ENCODE data around the gene TRMT10B. TPM values are rescaled to one million over a fixed set of nuclear protein-coding genes. Genes with fewer than 3 reads are reported as not detected.

Gene TRMT10B
- total RNA-seq, 1 experiment from 2014 or later: 5.7 TPM

DNA sequence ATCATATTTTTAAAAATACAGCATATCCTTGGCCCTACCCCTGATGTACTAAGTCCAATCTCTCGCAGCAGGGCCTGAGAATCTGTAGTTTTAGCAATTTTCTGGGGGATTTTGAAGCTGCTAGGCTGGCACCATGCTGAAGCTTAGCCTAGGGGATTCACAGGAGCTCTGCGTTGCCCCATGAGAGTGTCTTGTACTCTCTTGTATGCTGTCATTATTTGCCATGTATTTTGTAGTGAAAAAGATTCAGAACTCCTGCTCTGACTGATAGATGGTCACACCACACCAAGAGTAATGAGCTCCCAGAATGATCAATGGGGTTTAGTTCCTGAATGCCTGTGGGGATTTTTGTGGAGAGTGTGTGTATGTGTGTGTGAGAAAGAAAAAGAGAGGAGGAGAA, 20.7 kb upstream of the TRMT10B start:
- Histone ChIP-seq H3K4ac (ENCODE audit: low read depth, low read length) (no peak overlapping the region), H2BK12ac (ENCODE audit: insufficient read length, low read depth, low read length) (no peak overlapping the region), H4K5ac (ENCODE audit: insufficient read length, low read depth, low read length) (no peak overlapping the region), H4K8ac (replicated peaks; ENCODE audit: insufficient read length, low read depth, low read length) (no peak overlapping the region), H2AK5ac (ENCODE audit: insufficient read length, low read length) (no peak overlapping the region), H3K27ac (ENCODE audit: insufficient read length, low read depth, low read length) (no peak overlapping the region), H3K79me2 (ENCODE audit: insufficient read depth, low read length) (no peaks in the 10 kb centered on the region), H3K79me1 (ENCODE audit: insufficient read depth, low read depth, low read length, poor library complexity, severe bottlenecking) (no peaks in the 10 kb centered on the region), H3T11ph (ENCODE audit: low read length) (no peak overlapping the region), H3K56ac (ENCODE audit: insufficient read length, low read depth, low read length) (no peak overlapping the region), H2BK120ac (ENCODE audit: low read depth, low read length, poor library complexity, severe bottlenecking) (no peak overlapping the region), H3K9me3 (ENCODE audit: control insufficient read depth, low read depth, low read length) (no peaks in the 10 kb centered on the region), H3K18ac (ENCODE audit: insufficient read length, low read depth, low read length) (no peak overlapping the region), H2BK5ac (ENCODE audit: insufficient read length, low read length) (no peak overlapping the region), H3K9ac (ENCODE audit: extremely low read depth, insufficient read length, low read length) (no peak overlapping the region), H3K4me1 (ENCODE audit: insufficient read depth, low read length) (no peaks in the 10 kb centered on the region), H3K23ac (ENCODE audit: insufficient read length, low read depth, low read length) (no peak overlapping the region), H4K20me1 (ENCODE audit: control insufficient read depth, insufficient read depth, insufficient read length) (peaks cover 2% of the 10 kb centered on the region), H3K14ac (ENCODE audit: insufficient read depth, low read length) (no peak overlapping the region), H2BK20ac (ENCODE audit: low read depth, low read length, poor library complexity, severe bottlenecking) (no peak overlapping the region), H2AFZ (ENCODE audit: low read length) (no peak overlapping the region), H2BK15ac (ENCODE audit: low read depth, low read length) (no peak overlapping the region), H3K4me2 (ENCODE audit: insufficient read depth, insufficient read length, low read length) (no peak overlapping the region), H3K27me3 (ENCODE audit: insufficient read depth, low read length) (no peaks in the 10 kb centered on the region), H3K23me2 (ENCODE audit: insufficient read length, low read depth, low read length, poor library complexity, severe bottlenecking) (no peaks in the 10 kb centered on the region), H4K91ac (ENCODE audit: insufficient read length, low read depth, low read length) (no peak overlapping the region)
- WGBS (ENCODE audit: extremely low coverage, insufficient read length, low lambda C conversion rate): no CpG with 5 or more reads among the region's 2 CpGs
- H3K27ac Mint-ChIP-seq: no peak overlapping the region
- DNase-seq: no peak
- peaks cover 15% of the 10 kb centered on the region for H3K27me3 Mint-ChIP-seq (ENCODE audit: low read depth)
- TF ChIP-seq, protein P1, sequence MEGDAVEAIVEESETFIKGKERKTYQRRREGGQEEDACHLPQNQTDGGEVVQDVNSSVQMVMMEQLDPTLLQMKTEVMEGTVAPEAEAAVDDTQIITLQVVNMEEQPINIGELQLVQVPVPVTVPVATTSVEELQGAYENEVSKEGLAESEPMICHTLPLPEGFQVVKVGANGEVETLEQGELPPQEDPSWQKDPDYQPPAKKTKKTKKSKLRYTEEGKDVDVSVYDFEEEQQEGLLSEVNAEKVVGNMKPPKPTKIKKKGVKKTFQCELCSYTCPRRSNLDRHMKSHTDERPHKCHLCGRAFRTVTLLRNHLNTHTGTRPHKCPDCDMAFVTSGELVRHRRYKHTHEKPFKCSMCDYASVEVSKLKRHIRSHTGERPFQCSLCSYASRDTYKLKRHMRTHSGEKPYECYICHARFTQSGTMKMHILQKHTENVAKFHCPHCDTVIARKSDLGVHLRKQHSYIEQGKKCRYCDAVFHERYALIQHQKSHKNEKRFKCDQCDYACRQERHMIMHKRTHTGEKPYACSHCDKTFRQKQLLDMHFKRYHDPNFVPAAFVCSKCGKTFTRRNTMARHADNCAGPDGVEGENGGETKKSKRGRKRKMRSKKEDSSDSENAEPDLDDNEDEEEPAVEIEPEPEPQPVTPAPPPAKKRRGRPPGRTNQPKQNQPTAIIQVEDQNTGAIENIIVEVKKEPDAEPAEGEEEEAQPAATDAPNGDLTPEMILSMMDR (conservative IDR thresholded peaks at IDR 0.05): no peak
- no peaks in the 10 kb centered on the region for H3K36me3 Mint-ChIP-seq (ENCODE audit: insufficient read depth in 1 of 3, low read depth in 3 of 3)
- H3K4me3 Mint-ChIP-seq: no peak overlapping the region
- H3K4me1 Mint-ChIP-seq: peaks cover 18 to 20% of the 10 kb centered on the region in 2 experiments
- H3K9me3 Mint-ChIP-seq: no peaks in the 10 kb centered on the region
